ENCODE data around the gene OPRM1.

OPRM1 gene

DNA sequence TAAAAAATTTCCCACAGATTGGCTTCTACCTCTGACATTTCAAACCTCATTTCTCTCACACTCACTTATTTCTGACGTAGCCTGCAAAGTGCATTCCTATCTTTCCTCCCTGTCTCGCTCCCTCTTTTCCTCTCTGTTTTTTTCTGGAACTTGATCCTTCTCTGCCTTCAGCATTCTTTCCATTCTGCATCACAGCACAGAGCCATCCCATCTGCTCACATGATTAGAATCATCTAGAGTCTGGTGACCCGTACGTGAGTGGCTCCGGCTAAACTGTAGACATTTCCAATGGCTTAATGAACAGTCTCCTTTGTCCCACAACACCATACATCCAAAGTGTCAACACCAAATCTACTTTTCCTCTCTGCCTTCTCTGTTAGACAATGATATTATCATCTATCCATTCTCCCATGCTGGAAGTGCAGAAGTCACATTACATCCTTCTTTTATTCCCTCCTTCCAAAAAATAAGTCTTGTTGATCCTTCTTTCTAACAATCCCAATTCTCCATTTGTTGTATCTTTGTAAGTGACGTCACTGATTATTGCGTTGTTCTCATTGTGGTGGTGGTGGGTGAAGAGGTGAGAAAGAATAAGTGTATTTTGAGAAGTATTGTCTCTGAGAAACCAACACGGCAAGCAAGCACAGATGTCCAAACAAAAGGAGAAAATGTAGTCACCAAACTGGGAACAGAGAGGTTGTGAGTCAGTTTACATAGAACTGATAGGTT, 41.6 kb downstream of the OPRM1 start:
- no peak for DNase-seq (ENCODE audit: low spot score)

DNA sequence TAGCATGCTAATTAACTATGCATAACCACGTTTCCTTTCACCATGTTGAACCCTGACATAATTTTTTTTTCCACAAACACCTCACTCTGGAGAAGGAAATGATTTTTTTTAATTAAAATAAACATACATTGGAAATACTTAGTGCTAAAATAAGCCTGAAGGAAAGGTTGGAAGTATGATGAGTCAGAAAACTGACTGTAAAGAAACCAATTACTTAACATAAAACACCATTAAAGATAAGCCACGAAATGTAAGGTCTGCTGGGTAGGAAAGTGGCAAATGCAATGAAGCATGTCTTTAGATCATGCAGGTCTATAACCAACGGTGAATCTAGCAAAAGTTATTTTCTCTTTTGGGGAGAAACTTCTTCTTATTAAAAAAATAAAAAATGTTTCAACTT, 47.5 kb downstream of the OPRM1 start:
- DNase-seq (ENCODE audit: low spot score), result no peak

DNA sequence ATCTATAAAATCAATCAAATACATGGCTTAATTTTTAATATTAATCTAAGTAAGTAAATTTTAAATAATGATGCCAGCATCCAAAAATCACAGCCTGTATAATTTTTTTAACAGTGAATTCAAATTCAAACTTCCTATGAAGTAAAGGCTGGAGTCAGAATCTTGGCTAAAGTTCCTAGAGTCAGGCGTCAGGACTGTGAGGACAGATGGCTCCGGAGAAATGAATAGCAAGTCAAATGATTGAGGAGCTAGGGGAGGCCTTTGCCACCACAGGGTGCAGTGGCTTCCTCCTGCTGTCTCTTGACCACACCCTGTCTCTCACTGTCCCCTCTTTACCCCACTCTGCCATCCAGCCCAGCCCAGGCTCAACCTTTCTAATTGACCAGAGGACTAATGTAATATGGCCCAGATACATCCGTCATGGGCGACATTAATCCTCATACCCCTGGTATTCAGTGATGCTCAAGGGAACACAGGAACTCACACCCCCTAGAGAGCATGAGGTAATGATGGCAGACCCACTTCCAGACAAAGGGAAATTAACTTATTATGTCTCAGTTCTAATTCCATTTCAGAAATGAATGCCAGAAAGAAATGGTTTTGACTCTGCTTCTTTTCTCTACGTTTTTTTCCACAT, 53.4 kb downstream of the OPRM1 start:
- no peak for DNase-seq (ENCODE audit: low spot score)

DNA sequence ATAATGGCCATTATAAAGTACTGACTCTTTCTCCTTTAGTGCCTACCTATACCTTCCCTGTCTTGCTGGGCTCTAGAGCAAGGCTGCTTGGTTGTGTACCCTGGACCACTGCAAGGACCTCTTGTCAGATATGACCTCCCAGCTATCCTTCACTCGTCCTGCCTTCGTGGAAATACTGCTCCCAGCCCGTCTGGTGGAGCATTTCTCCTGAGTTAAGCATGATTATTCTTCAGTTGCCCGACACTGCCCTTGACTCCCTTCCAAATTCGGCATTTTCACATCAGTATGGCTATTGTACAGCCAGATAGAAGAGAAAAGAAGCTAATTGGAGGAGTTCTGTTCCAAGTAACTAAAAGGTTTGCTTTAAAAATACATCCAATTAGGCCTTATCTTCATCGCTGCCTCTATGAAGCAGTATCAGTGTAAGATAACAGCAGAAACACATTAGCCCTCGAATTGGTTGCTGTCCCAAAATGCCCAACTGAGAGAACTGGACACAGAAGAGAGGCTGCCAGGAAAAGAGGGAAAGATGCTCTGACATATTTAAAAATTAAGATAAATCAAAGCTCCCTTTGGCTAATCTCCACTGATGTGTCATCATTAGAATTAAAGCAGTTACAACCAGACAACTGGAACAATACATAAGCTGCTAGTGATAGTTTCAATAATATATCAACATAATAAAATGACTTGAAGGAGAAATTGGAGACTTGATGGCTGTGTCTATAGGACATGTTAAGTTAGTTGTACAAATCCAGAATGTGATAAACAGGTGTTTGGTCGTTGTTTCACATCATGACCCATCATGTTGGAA, 54.4 kb downstream of the OPRM1 start:
- no peak for DNase-seq (ENCODE audit: low spot score)

DNA sequence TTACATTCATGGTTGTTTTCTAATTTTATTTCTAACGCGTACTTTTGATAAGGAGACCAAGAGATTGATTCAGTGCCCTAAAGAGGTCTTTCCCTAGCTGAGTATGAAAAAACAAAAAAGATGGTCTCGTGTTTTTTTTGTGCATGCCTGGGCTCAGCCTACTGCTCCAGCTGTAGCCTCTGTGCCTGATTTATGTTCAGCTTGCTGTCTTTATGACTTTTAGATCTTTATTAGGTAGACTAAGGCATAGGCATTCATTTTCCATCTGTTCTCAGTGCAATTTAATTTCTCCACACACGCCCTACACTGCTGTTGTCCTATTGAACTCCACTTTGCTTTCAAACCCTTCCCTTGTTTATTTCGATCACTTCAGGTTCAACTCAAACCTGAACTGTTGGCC, 56.5 kb downstream of the OPRM1 start:
- no peak for DNase-seq (ENCODE audit: low spot score)

DNA sequence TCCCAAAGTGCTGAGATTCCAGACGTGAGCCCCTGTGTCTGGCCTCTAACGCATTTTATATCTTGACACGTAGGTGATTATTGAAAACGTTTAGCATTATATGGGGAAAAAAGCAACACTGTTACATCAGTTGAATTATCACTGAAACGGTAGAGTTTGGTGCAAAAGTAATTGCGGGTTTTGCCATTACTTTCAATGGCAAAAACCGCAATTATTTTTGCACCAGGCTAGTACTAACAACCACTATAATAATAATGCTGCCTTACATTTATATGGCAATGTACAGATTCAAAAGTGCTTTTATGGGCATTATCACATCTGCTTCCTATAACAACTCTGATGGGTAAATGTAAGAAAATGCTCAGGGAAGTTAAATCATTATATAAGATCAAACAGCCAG, 57.3 kb downstream of the OPRM1 start:
- no peak for DNase-seq (ENCODE audit: low spot score)

DNA sequence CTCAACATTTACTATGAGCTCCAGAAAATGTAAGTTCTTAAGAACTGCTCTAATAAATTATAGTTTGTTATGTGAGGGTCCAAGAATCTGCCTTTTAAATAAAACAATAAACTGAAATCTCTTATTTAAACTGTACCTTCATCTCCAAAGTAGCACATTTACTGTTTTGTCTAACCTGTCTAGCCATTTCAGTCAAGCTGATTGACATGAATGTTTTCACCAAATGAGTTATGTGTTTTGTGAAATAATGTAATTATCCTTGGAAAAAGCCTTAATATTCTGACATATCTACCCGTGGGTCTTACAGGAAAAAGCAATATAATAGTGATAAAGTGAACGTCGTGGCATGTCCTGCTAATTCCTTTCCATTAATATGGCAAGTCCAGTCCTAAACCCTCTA, 57.8 kb downstream of the OPRM1 start:
- no peak for DNase-seq (ENCODE audit: low spot score)

DNA sequence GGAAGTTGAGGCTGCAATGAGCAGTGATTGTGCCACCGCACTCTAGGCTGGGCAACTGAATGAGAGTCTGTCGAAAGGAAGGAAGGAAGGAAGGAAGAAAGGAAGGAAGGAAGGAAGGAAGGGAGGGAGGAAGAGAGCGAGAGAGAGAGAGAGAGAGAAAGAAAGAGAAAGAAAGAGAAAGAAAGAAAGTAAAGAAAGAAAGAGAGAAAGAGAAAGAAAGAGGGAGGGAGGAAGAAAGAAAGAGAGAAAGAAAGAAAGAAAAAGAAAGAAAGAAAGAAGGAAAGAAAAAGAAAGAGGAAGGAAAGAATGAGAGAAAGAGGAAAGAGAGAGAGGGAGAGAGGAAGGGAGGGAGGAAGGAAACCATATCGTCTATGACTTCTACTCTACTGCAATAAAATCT, 60.2 kb downstream of the OPRM1 start:
- no peak for DNase-seq (ENCODE audit: low spot score)

DNA sequence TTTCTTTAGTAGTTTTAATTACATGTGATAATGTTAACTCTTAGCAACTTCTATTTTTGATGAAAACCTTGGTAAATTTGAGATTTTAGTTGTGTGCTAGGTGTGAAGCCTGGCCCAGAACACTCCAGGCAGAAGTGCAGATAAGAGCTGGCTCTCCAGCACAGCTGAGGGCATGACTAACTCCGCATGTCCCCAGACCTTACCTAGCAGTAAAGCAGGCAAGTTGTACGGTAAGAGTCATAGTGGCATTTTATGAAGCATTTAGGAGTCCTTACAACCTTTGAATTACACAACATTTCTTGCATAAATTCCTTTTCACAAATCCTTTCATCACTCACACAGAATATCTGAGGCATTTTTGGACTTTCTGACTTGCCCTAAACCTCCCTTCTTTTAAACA, 67.2 kb downstream of the OPRM1 start:
- no peak for DNase-seq (ENCODE audit: low spot score)

DNA sequence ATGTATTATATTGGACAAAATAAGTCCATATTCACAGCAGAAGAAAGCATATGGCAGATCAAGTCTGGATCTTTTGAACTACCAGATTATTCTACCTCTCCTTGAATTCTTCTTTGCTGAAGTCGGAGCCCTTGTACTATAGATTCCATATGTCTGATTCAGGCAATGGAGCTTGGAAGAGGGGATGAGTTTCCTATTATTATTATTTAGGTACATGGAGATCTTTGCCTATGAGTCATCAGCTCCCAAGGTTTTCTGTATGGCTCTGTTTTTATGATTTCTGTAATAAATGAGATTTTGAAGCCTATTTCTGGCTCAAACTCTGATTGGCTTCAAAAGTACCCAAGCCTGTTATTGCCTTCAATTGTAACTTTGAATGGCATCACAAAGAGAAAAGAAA, 72.0 kb downstream of the OPRM1 start:
- no peak for DNase-seq (ENCODE audit: low spot score)

DNA sequence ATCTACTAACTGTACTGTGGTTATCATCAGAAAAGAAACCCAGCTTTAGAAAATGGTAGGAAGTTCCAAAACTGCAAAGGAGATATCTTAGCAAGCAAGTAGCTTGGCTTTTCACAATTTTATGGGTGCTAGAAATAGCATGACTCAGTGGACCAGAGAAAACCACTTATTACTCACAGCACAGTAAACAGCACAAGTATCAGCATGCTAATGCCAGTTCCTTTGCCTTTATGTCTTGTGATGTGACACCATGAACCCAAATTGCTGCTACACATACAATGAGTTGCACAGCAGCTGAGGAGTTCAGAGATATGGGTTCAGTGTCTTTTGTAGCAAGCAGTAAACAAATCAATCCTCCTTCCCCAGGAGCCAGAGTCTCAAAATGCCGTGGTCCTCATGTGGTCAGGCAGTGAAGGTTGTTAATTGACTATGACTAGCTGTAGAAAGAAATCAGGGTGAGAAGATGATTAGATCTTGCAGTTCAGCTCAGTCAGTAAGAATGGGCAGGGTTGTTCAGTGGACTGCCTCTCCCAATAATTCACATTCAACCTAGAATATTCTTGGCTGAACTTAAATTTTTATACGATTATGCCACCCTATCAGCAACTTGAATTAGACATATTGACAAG, 73.3 kb downstream of the OPRM1 start:
- DNase-seq (ENCODE audit: low spot score), result no peak

DNA sequence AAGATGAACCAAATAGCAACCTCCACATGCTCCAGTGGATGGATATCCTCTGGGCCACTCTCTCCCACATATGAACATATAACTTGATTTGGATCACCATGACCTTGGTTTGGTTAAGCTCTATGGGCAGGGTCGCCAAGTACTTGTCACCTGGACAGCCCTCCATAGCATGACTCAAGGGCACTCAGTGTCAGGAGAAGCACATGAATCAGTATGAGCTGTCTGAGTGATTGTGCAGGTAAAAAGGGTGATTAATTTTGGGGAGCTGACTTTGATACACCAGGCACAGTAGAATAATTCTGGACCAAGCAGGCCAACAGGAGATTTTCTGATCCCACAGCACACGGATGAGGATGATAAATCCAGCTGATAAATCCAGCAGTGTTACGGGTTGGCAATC, 74.4 kb downstream of the OPRM1 start:
- DNase-seq (ENCODE audit: low spot score), result no peak

DNA sequence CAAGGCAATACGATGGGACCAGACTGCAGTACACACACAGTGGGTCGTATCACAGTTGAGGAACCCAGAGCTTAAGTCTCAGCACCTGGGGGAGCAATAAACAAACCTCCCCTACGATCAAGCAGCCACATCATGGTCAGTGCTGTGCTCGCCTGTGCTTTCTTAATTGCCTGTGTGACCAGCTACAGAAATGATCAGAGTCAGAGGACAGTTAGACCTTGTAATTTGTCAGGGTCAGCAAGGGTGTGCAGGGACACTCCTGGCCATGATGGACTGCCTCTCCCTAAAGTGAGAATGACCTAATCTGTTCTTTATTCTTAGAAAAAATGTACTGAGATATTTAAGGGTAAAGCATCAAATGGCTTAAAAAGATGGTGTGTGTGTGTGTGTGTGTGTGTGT, 78.4 kb downstream of the OPRM1 start:
- no peak for DNase-seq (ENCODE audit: low spot score)

DNA sequence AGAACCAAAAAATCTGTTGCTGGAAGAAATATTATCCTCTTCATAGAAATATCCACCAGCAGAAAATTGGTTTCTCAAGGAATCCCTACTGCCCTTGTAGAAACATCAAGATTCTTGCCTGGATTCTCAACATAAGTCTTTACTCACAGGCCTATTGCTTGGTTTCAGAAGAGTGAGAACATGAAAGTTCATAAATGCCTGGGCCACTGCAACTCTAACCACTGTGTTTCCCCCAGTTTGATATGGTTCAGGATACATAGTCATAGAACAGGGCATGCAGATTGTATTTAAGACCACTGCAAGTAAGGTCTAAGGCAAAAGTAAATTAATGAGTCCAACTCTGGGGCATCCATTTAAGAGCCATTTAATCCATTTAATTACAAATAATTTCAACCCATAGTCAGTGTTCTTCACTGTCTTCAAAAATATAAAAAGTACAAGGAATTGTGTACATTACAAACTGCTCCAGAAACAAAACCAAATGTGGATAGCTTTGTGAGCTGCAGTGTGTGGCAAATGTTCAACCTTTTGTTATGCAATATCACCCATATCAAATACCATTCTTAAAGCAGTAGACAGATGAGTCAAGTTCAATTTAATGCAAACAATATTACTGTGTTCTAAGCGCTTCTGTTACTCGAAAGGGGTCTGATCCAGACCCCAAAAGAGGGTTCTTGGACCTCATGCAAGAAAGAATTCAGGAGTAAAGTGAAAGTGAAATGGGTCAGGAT, 83.3 kb downstream of the OPRM1 start:
- no peak for DNase-seq (ENCODE audit: low spot score)

DNA sequence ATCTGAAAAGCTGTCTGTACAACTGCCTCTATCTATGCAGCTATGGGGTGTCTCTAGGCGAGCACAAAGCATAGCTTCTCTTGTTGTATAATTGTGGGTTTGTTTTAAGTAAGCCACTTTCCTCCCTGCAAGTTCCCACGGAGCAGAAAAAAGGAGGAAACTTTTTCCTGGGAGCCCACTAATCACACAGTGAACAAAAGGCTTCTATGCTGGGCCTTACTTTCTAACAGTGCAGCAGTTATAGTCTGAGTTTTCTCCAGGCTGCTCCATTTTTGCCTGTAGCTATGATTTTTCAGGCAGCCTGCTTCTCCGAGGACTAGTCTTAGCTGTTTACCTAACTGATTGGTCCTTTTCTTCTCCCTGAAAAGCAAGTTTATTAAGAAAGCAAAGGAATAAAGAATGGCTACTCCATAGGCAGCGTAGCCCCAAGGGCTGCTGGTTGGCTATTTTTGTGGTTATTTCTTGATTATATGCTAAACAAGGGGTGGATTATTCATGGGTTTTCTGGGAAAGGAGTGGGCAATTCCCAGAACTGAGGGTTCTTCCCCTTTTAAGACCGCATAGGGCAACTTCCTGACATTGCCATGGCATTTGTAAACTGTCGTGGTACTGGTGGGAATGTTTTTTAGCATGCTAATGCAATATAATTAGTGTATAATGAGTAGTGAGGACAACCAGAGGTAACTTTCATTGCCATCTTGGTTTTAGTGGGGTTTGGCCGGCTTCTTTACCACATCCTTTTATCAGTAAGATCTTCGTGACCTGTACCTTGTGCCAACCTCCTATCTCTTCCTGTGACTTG, 84.3 kb downstream of the OPRM1 start:
- no peak for DNase-seq (ENCODE audit: low spot score)

DNA sequence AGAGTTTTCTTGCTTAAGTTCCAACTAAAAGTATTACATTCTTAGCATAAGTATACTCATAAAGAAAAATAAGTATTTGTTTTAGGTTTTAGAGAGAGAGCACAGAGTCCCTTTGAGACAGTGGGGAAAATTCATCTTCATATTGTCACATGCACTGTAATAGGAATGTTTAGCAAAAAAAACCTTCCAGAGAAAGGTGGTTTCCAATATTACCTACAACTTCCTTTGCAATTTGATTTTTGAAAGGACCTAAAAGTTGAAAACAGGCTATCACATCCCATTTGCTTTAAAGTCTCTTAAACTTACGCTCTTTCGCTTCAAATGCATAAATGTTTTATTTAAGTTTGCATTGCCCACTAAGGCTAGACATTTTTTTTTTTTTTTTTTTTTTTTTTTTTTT, 86.4 kb downstream of the OPRM1 start:
- DNase-seq (ENCODE audit: low spot score), result no peak

DNA sequence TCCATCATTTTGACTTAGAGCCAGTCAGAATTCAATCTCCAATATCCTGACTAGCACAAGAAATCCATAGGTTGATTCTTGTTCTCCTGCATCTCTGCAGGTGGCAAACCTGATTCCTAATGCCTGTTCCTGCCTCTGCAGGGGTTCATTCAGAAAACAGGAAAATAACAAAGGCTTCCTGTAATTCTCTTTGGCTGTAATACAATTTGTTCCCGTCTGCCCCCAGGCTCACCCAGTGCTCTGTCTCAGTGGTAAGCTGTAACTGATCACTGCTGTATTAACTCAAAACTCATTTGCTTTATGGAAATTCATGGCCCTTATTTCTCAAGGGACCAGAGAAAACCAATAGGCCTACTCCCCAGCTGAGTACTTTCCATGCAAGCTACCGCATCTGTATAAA, 88.6 kb downstream of the OPRM1 start:
- no peak for DNase-seq (ENCODE audit: low spot score)

DNA sequence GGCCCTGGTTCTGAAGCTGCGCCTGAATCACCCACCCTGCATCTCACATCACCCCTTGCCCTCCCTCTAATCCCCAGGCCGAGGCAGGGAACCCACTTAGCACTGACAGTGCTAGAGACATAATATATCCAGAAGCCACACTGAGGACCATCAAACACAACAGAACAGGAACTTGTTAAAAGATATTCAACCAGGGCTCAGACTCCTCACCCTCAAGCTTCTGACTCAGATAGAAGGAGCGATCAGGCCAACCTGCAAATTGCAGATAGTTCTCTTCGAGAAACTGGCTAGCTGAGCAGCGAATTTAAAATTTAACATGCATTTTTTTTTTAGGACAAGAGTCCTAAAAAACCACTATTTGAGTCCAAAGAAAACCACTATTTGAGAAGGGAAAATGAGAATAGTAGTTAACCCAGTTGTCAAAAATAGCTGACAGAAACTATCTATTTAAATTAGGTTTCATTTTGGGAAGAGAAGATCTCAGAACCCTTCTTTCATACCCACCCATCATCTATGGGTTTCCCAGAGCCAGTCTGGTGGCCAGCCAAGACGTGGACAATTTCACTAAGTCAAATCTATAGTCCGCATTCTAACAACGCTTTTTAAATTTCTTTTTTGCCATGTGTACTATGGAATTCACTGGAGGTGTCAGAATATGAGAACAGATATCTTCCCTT, 95.6 kb downstream of the OPRM1 start:
- no peak for DNase-seq (ENCODE audit: low spot score)

DNA sequence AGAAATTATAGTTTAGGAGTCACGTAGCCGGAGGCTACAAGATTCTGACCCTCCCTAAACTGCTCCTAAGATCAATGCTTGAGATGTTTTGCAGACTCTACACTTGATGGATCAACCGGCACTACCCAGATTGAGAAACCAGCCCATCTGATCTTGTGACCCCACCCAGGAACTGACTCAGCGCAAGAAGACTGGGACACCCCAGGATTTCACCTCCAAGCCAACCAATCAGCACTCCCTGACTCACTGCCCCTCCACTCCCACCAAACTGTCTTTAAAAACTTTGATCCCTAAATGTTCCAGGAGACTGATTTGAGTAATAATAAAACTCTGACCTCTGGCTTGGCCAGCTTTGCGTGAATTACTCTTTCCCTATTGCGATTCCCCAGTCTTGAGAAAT, 99.8 kb downstream of the OPRM1 start:
- DNase-seq (ENCODE audit: low spot score), result no peak

DNA sequence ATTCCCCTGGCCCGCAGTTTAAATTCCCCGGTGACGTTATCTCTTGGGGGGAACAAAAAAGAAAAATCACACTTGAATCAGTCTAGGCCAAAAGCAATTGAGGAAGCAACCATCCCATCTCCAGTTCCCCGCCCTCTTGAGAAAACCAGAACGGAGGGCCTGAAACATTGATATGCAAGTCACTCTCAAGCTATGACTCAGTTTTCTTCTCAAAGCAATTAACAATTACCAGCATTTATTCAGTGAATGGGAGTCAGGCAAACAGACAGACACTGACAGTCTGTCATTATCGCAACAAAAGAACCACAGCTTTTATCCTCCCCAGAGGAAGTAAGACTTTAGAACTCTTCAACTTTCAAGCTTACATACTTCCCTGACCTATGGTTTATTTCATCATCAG, 100.9 kb downstream of the OPRM1 start:
- DNase-seq (ENCODE audit: low spot score), result no peak

DNA sequence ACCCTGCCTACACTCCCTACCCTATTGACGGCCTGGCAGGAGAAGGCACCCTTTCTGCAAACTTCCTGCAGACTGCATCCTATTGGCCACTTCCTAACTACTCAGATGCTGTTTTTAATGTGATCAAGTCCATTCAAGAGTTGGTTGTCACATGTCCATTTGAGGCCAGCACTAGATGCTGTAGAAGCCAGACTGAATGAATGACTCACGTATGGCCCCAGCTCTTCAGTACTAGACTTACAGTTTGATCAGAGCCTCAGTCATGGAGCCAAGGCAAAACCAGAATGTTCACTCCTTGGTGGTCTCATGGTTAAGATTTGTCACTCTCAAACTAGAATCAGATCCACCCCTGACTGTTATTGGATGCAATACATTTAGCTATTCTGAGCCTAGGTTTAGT, 101.7 kb downstream of the OPRM1 start:
- no peak for DNase-seq (ENCODE audit: low spot score)
